Epidermal melanocyte (primary cell): Measurements from ENCODE around the gene TBC1D16.
"Not testable (repeated sequence)": the region's sequence is repeated elsewhere in the genome, so short reads cannot be mapped to it uniquely, and the experiment has no call there.

Experiments
- DNase-seq: peaks from one replicate; pipeline ENCODE4 v3.0.0; 2011; ENCODE audit warnings: low spot score; ENCODE audit not compliant: insufficient read length

Gene TBC1D16

GRCh38 chr17:79975498-79976134, 60.1 kb downstream of the TBC1D16 start:
- DNase-seq, result no peak

GRCh38 chr17:79974566-79975497, 60.8 kb downstream of the TBC1D16 start:
- DNase-seq, result no peak

GRCh38 chr17:79971651-79972050, 64.0 kb downstream of the TBC1D16 start:
- no peak for DNase-seq

- DNase-seq, result no peak
Measured at GRCh38 chr17:79970576-79971068, 65.0 kb downstream of the TBC1D16 start.

GRCh38 chr17:79969906-79970305, 65.8 kb downstream of the TBC1D16 start:
- no peak for DNase-seq

- DNase-seq, result no peak
Measured at GRCh38 chr17:79968116-79968515, 67.6 kb downstream of the TBC1D16 start.

GRCh38 chr17:79966681-79967080, 69.0 kb downstream of the TBC1D16 start:
- DNase-seq, result no peak

GRCh38 chr17:79965806-79966205, 69.9 kb downstream of the TBC1D16 start:
- no peak for DNase-seq

- not testable (repeated sequence) for DNase-seq
Measured at GRCh38 chr17:79962467-79962866, 73.2 kb downstream of the TBC1D16 start.

- not testable (repeated sequence) for DNase-seq
Measured at GRCh38 chr17:79961567-79961966, 74.1 kb downstream of the TBC1D16 start.

- DNase-seq, result peak; percentile 75
Measured at GRCh38 chr17:79960788-79961522, 74.7 kb downstream of the TBC1D16 start.

GRCh38 chr17:79959042-79959441, 76.6 kb downstream of the TBC1D16 start:
- no peak for DNase-seq

- no peak for DNase-seq
Measured at GRCh38 chr17:79956853-79957252, 78.8 kb downstream of the TBC1D16 start.

- not testable (repeated sequence) for DNase-seq
Measured at GRCh38 chr17:79956441-79956735, 79.3 kb downstream of the TBC1D16 start.

- DNase-seq, result no peak
Measured at GRCh38 chr17:79955691-79956440, 79.8 kb downstream of the TBC1D16 start.

GRCh38 chr17:79955167-79955549, 80.5 kb downstream of the TBC1D16 start:
- DNase-seq, result no peak

GRCh38 chr17:79954281-79955166, 81.1 kb downstream of the TBC1D16 start:
- no peak for DNase-seq

- no peak for DNase-seq
Measured at GRCh38 chr17:79953335-79953734, 82.3 kb downstream of the TBC1D16 start.

- no peak for DNase-seq
Measured at GRCh38 chr17:79952901-79953300, 82.8 kb downstream of the TBC1D16 start.

GRCh38 chr17:79952265-79952877, 83.3 kb downstream of the TBC1D16 start:
- no peak for DNase-seq
